Ascending aorta (tissue), 2 donors: ENCODE data around the gene ATP6V0E1. TPM values are rescaled to one million over a fixed set of nuclear protein-coding genes. Genes with fewer than 3 reads are reported as not detected.

Experiments
- DNase-seq, 2 donors: peaks; one replicate each; pipeline ENCODE4 v3.0.0-alpha.2; 2019; ENCODE audit warnings: low spot score in 2 of 2
- H3K27ac ChIP-seq, 2 donors: fragments of 200-600 bp; sonication (generic); one replicate each; pipeline ENCODE4 v1.5.1; 2016 to 2017; ENCODE audit warnings: mild to moderate bottlenecking in 1 of 2
- H3K27me3 ChIP-seq: fragments of 200-600 bp; sonication (generic); one replicate; pipeline ENCODE4 v1.5.1; 2017
- H3K36me3 ChIP-seq, 2 donors: fragments of 200-600 bp; sonication (generic); one replicate each; pipeline ENCODE4 v1.5.1; 2016
- H3K4me1 ChIP-seq, 2 donors: fragments of 200-600 bp; sonication (generic); one replicate each; pipeline ENCODE4 v1.5.1; 2016 to 2017; ENCODE audit warnings: mild to moderate bottlenecking in 1 of 2
- H3K4me3 ChIP-seq, 2 donors: fragments of 200-600 bp; sonication (generic); one replicate each; pipeline ENCODE4 v1.5.1; 2016 to 2017; ENCODE audit warnings: mild to moderate bottlenecking in 1 of 2
- H3K9me3 ChIP-seq, 2 donors: fragments of 200-600 bp; sonication (generic); one replicate each; pipeline ENCODE4 v1.5.1; 2016
- CTCF ChIP-seq, 3 experiments: fragments of 200-600 bp in 2 of 3; fragments of 450-650 bp in 1 of 3; sonication (generic) in 2 of 3; IDR thresholded peaks; one replicate each; pipeline ENCODE4 v1.5.1; 2016 to 2019; ENCODE audit warnings: antibody characterized with exemption in 3 of 3, mild to moderate bottlenecking in 1 of 3, moderate library complexity in 1 of 3
- intact Hi-C: fragments of 100-400 bp; cut with DNase I; formaldehyde crosslinking; loops from one replicate; pipeline ENCODE4 v1.15.1; 2023
- total RNA-seq: library from RNA; depleted of rRNA; stranded (reverse); fragments of >200 nt; gene quantifications from one replicate; pipeline ENCODE4 v1.1.0, GENCODE V29; 2016

The ATP6V0E1 gene
- total RNA-seq, 1 donor from 2014 or later, result 62.6 TPM

- Histone ChIP-seq H3K4me3 (no peak overlapping the region), H3K9me3 (no peaks in the 10 kb centered on the region), H3K27me3 (no peaks in the 10 kb centered on the region), H3K36me3 (no peaks in the 10 kb centered on the region), H3K27ac (no peak overlapping the region), H3K4me1 (peaks cover 4 to 15% of the 10 kb centered on the region in 2 donors)
- no peak for TF ChIP-seq CTCF (IDR thresholded peaks at IDR 0.05)
- intact Hi-C loops, result no loop called here
- DNase-seq, result peak in 1 of 2 donors; percentile 28
Observed at GRCh38 chr5:173011566-173011965, 28.0 kb downstream of the ATP6V0E1 start.

- Histone ChIP-seq H3K27me3 (no peaks in the 10 kb centered on the region), H3K4me3 (no peak overlapping the region), H3K27ac (no peak overlapping the region), H3K36me3 (no peaks in the 10 kb centered on the region), H3K4me1 (peaks cover 9 to 22% of the 10 kb centered on the region in 2 donors), H3K9me3 (no peaks in the 10 kb centered on the region)
- no peak for TF ChIP-seq CTCF (IDR thresholded peaks at IDR 0.05)
- intact Hi-C loops, result no loop called here
- DNase-seq, result peak in 1 of 2 donors; percentile 63
Observed at GRCh38 chr5:173012882-173013281, 29.3 kb downstream of the ATP6V0E1 start.

GRCh38 chr5:173014671-173015070 lies 31.1 kb downstream of the ATP6V0E1 start:
- intact Hi-C loops, result no loop called here
- peak overlapping the region; percentile 79 to 88 for H3K27ac ChIP-seq

GRCh38 chr5:173015192-173015591 lies 31.6 kb downstream of the ATP6V0E1 start:
- no peaks in the 10 kb centered on the region for H3K9me3 ChIP-seq
- peaks cover 9 to 22% of the 10 kb centered on the region in 2 donors for H3K4me1 ChIP-seq
- peak overlapping the region; percentile 79 to 88 for H3K27ac ChIP-seq
- H3K36me3 ChIP-seq, result peaks cover 0 to 2% of the 10 kb centered on the region in 2 donors
- no peak overlapping the region for H3K4me3 ChIP-seq
- intact Hi-C loops, result no loop called here
- no peak for TF ChIP-seq CTCF (IDR thresholded peaks at IDR 0.05)
- DNase-seq, result peak in 1 of 2 donors; percentile 46
- H3K27me3 ChIP-seq, result no peaks in the 10 kb centered on the region

More at GRCh38 chr5:173014671-173015070, 31.1 kb downstream of the ATP6V0E1 start:
- TF ChIP-seq CTCF (IDR thresholded peaks at IDR 0.05), result no peak
- Histone ChIP-seq H3K36me3 (no peaks in the 10 kb centered on the region), H3K4me3 (no peak overlapping the region), H3K27me3 (no peaks in the 10 kb centered on the region), H3K9me3 (no peaks in the 10 kb centered on the region), H3K4me1 (peaks cover 9 to 22% of the 10 kb centered on the region in 2 donors)
- DNase-seq, result no peak

- H3K36me3 ChIP-seq, result peaks cover 0 to 7% of the 10 kb centered on the region in 2 donors
- no peak for TF ChIP-seq CTCF (IDR thresholded peaks at IDR 0.05)
- intact Hi-C loops, result loop anchor here (2.0 kb wide), 2 partner anchors 33 to 41 kb away; partner anchors contain the start of genes ATP6V0E1 and CREBRF
- H3K4me3 ChIP-seq, result peak overlapping the region in 1 of 2 donors; percentile 33
- no peaks in the 10 kb centered on the region for H3K27me3 ChIP-seq
- peak overlapping the region; percentile 79 to 88 for H3K27ac ChIP-seq
- H3K9me3 ChIP-seq, result no peaks in the 10 kb centered on the region
- H3K4me1 ChIP-seq, result peaks cover 9 to 25% of the 10 kb centered on the region in 2 donors
- DNase-seq, result peak in 1 of 2 donors; percentile 57
Observed at GRCh38 chr5:173015598-173016455, 32.3 kb downstream of the ATP6V0E1 start.
